CD4-positive, alpha-beta memory T cell (primary cell): Measurements from ENCODE around the gene ATP2B1. TPM values are rescaled to one million over a fixed set of nuclear protein-coding genes. Genes with fewer than 3 reads are reported as not detected.
A peak's percentile ranks its signal among the peaks of the same experiment; 100 is the strongest.

Experiments
- CTCF ChIA-PET: fragments of 350-600 bp; sonication (Branson Sonifier 250); formaldehyde crosslinking; loops from one replicate; lab custom pipeline; 2021; ENCODE audit warnings: inconsistent platforms; ENCODE audit not compliant: partially characterized antibody; lab: Charles Lee
- POLR2A ChIA-PET: fragments of 350-600 bp; sonication (Branson Sonifier 250); formaldehyde crosslinking; loops from one replicate; lab custom pipeline; 2021; ENCODE audit not compliant: partially characterized antibody; lab: Charles Lee
- DNase-seq, 5 donors: peaks; one replicate each; pipeline versions ENCODE4 v3.0.0 to v3.0.0-alpha.2; 2020 to 2022; ENCODE audit warnings: mixed read lengths in 1 of 5
- H3K27ac ChIP-seq: one replicate; pipeline ENCODE4 v1.7.0; 2013; ENCODE audit warnings: low read depth, low read length
- H3K27me3 ChIP-seq: 2 replicates; pipeline ENCODE4 v1.7.0; 2013; ENCODE audit warnings: mild to moderate bottlenecking, low read length, moderate library complexity; ENCODE audit not compliant: insufficient read depth
- H3K36me3 ChIP-seq: 2 replicates; pipeline ENCODE4 v1.7.0; 2013; ENCODE audit warnings: mild to moderate bottlenecking, low read length, moderate library complexity; ENCODE audit not compliant: insufficient read depth
- H3K4me1 ChIP-seq: 2 replicates; pipeline ENCODE4 v1.7.0; 2013; ENCODE audit warnings: mild to moderate bottlenecking, low read length, moderate library complexity; ENCODE audit not compliant: insufficient read depth
- H3K4me3 ChIP-seq, 2 donors: one replicate each; pipeline ENCODE4 v1.7.0; 2013; ENCODE audit warnings: low read length in 2 of 2, mild to moderate bottlenecking in 1 of 2
- H3K9me3 ChIP-seq, 2 donors: one replicate each; pipeline ENCODE4 v1.7.0; 2013; ENCODE audit warnings: low read length in 2 of 2, control low read depth in 1 of 2; ENCODE audit not compliant: control insufficient read depth in 1 of 2
- H3K27ac Mint-ChIP-seq, 7 donors: one replicate each; pipeline ENCODE4 v1.8.0; 2020 to 2021; ENCODE audit warnings: mixed read lengths in 7 of 7, mild to moderate bottlenecking in 6 of 7, inconsistent platforms in 3 of 7, moderate library complexity in 3 of 7
- H3K27me3 Mint-ChIP-seq, 2 donors: one replicate each; pipeline ENCODE4 v1.8.0; 2020 to 2021; ENCODE audit warnings: mixed read lengths in 2 of 2
- H3K36me3 Mint-ChIP-seq, 2 donors: one replicate each; pipeline ENCODE4 v1.8.0; 2020 to 2021; ENCODE audit warnings: mixed read lengths in 2 of 2, inconsistent platforms in 1 of 2, mild to moderate bottlenecking in 1 of 2
- H3K4me1 Mint-ChIP-seq, 4 donors: one replicate each; pipeline ENCODE4 v1.8.0; 2020 to 2021; ENCODE audit warnings: mixed read lengths in 4 of 4, mild to moderate bottlenecking in 1 of 4
- H3K4me3 Mint-ChIP-seq, 8 donors: one replicate each; pipeline ENCODE4 v1.8.0; 2020 to 2021; ENCODE audit warnings: mixed read lengths in 8 of 8, mild to moderate bottlenecking in 7 of 8, moderate library complexity in 6 of 8, inconsistent platforms in 3 of 8
- H3K9me3 Mint-ChIP-seq, 8 donors: one replicate each; pipeline ENCODE4 v1.8.0; 2020 to 2021; ENCODE audit warnings: mixed read lengths in 8 of 8, mild to moderate bottlenecking in 5 of 8, inconsistent platforms in 3 of 8, moderate library complexity in 1 of 8
- intact Hi-C: fragments of 100-400 bp; cut with micrococcal nuclease; formaldehyde crosslinking; loops from one replicate; pipeline ENCODE4 v1.15.1; 2023
- polyA plus RNA-seq, 2 donors: library from polyadenylated mRNA; unstranded; fragments of 300-500 nt; fragmentation: Illumina TruSeq; gene quantifications; one replicate each; pipeline ENCODE4 v1.2.3, GENCODE V29; 2021
- total RNA-seq, 2 experiments: library from RNA; stranded (reverse); gene quantifications; one replicate each; pipeline ENCODE4 v1.2.3, GENCODE V29; 2021

The ATP2B1 gene
- total and polyA plus RNA-seq, 4 experiments from 2014 or later, result 57.3 to 86.0 (median 72.6) TPM

DNA sequence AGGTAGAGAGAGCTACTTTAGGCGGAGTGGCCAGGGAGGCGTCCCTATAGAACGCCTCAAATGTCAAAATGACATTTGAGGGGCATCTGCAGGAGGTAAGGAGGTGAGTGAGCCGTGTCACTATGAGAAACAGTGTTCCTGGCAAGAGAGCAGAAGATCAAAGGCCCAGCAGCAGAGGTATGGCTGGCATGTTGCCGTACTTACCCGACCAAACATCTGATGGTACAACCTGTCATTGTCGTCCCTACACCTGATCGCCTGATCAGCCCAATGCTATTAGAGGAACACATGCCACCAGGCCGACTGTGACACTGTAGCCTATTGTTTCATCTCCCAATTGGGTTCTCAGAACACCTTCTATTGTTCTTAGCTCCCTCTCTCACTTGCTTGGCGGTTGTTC is 148.9 kb downstream of the ATP2B1 start:
- CTCF ChIA-PET, result interaction anchor here (2.3 kb wide), 1 partner anchor 16 kb away, joined by 6 read pairs; no protein-coding TSS in a partner anchor
- no peak for DNase-seq
- Mint-ChIP-seq H3K9me3 (peaks cover 0 to 4% (median 0%) of the 10 kb centered on the region in 8 donors), H3K4me1 (peaks cover 0 to 4% (median 0%) of the 10 kb centered on the region in 4 donors), H3K4me3 (no peak overlapping the region), H3K27ac (no peak overlapping the region), H3K27me3 (no peaks in the 10 kb centered on the region), H3K36me3 (peaks cover 0 to 3% of the 10 kb centered on the region in 2 donors)
- intact Hi-C loops, result no loop called here
- POLR2A ChIA-PET, result no interaction called here
- Histone ChIP-seq H3K36me3 (no peaks in the 10 kb centered on the region), H3K27me3 (no peaks in the 10 kb centered on the region), H3K4me1 (no peaks in the 10 kb centered on the region), H3K27ac (no peak overlapping the region), H3K4me3 (no peak overlapping the region), H3K9me3 (no peaks in the 10 kb centered on the region)

GRCh38 chr12:89556976-89557375 is 151.7 kb downstream of the ATP2B1 start:
- Mint-ChIP-seq H3K4me3 (no peak overlapping the region), H3K9me3 (peaks cover 0 to 4% (median 0%) of the 10 kb centered on the region in 8 donors), H3K27me3 (peaks cover 0 to 3% of the 10 kb centered on the region in 2 donors), H3K4me1 (peaks cover 0 to 4% (median 0%) of the 10 kb centered on the region in 4 donors), H3K27ac (no peak overlapping the region), H3K36me3 (peaks cover 0 to 9% of the 10 kb centered on the region in 2 donors)
- POLR2A ChIA-PET, result no interaction called here
- CTCF ChIA-PET, result no interaction called here
- H3K27me3 ChIP-seq, result no peaks in the 10 kb centered on the region
- H3K4me1 ChIP-seq, result no peaks in the 10 kb centered on the region
- intact Hi-C loops, result no loop called here
- no peaks in the 10 kb centered on the region for H3K9me3 ChIP-seq
- H3K36me3 ChIP-seq, result no peaks in the 10 kb centered on the region
- DNase-seq, result no peak
- H3K27ac ChIP-seq, result no peak overlapping the region
- no peak overlapping the region for H3K4me3 ChIP-seq

DNA sequence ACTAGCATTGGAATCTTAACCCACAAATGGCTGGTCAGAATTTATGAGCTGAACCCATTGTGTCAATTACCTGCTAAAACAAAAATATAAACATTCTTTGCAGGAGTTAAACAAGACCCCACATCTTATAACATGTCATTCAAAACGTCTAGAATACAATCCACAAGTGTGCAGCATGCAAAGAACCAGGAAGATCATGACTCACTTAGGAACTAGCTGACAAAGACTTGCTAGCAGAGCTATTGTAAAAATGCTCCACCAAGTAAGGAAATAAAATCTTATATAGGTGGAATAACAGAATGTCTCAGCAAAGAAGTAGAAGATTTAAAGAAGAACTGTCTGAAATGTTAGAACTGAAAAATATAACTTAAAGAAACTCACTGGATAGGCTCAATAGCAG is 156.3 kb downstream of the ATP2B1 start:
- H3K4me3 ChIP-seq, result no peak overlapping the region
- H3K9me3 Mint-ChIP-seq, result peaks cover 0 to 4% (median 1%) of the 10 kb centered on the region in 8 donors
- ChIA-PET CTCF (interaction anchor here (2.6 kb wide), 1 partner anchor 9 kb away, joined by 6 read pairs; no protein-coding TSS in a partner anchor), POLR2A (no interaction called here)
- no peak overlapping the region for H3K27ac ChIP-seq
- H3K4me3 Mint-ChIP-seq, result peak overlapping the region in 1 of 8 donors; percentile 50
- H3K4me1 ChIP-seq, result no peaks in the 10 kb centered on the region
- H3K36me3 Mint-ChIP-seq, result peaks cover 0 to 9% of the 10 kb centered on the region in 2 donors
- no peaks in the 10 kb centered on the region for H3K27me3 ChIP-seq
- H3K4me1 Mint-ChIP-seq, result no peaks in the 10 kb centered on the region
- H3K27me3 Mint-ChIP-seq, result peaks cover 0 to 3% of the 10 kb centered on the region in 2 donors
- H3K27ac Mint-ChIP-seq, result no peak overlapping the region
- no peaks in the 10 kb centered on the region for H3K36me3 ChIP-seq
- H3K9me3 ChIP-seq, result no peaks in the 10 kb centered on the region
- DNase-seq, result no peak
- intact Hi-C loops, result no loop called here

DNA sequence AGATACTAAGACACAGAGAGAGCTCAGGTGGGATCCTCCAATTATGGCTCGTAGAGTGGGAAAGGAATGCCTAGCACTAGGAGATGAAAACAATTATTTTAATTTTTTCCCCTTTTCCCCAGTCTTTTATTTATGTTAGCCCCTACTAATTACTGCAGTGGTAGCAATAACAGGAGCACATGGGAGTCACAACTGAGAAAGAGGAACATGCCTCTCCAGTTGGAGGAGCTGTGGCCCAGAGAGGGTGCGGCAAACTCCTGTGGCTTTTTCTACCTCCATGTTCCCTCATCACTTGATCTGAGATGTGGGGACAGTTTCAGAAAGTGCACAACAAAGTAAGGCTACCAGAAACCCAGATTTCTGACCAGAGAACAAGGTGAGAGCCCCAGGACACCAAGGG is 156.9 kb downstream of the ATP2B1 start:
- peaks cover 0 to 9% of the 10 kb centered on the region in 2 donors for H3K36me3 Mint-ChIP-seq
- H3K4me1 Mint-ChIP-seq, result no peaks in the 10 kb centered on the region
- Histone ChIP-seq H3K9me3 (no peaks in the 10 kb centered on the region), H3K27me3 (no peaks in the 10 kb centered on the region), H3K4me3 (no peak overlapping the region), H3K36me3 (no peaks in the 10 kb centered on the region), H3K27ac (no peak overlapping the region), H3K4me1 (no peaks in the 10 kb centered on the region)
- DNase-seq, result no peak
- no peak overlapping the region for H3K27ac Mint-ChIP-seq
- ChIA-PET POLR2A (no interaction called here), CTCF (interaction anchor here (2.6 kb wide), 1 partner anchor 8 kb away, joined by 6 read pairs; no protein-coding TSS in a partner anchor)
- peaks cover 0 to 6% of the 10 kb centered on the region in 2 donors for H3K27me3 Mint-ChIP-seq
- H3K4me3 Mint-ChIP-seq, result no peak overlapping the region
- peaks cover 0 to 4% (median 1%) of the 10 kb centered on the region in 8 donors for H3K9me3 Mint-ChIP-seq
- intact Hi-C loops, result no loop called here

GRCh38 chr12:89547101-89547500 is 161.5 kb downstream of the ATP2B1 start:
- ChIA-PET CTCF (interaction anchor here (0.9 to 2.1 kb wide), 5 partner anchors 15 to 556 kb away, joined by 3 to 7 read pairs (median 4); no protein-coding TSS in a partner anchor), POLR2A (no interaction called here)
- DNase-seq, result no peak
- Histone ChIP-seq H3K4me1 (no peaks in the 10 kb centered on the region), H3K4me3 (no peak overlapping the region), H3K36me3 (no peaks in the 10 kb centered on the region), H3K9me3 (no peaks in the 10 kb centered on the region), H3K27me3 (no peaks in the 10 kb centered on the region), H3K27ac (no peak overlapping the region)
- Mint-ChIP-seq H3K4me3 (no peak overlapping the region), H3K4me1 (peaks cover 4 to 14% (median 9%) of the 10 kb centered on the region in 4 donors), H3K27ac (peak overlapping the region in 1 of 7 donors; percentile 5), H3K9me3 (peaks cover 0 to 3% (median 0%) of the 10 kb centered on the region in 8 donors), H3K36me3 (no peaks in the 10 kb centered on the region), H3K27me3 (peaks cover 0 to 3% of the 10 kb centered on the region in 2 donors)
- intact Hi-C loops, result loop anchor here (10.0 kb wide), 1 partner anchor 788 kb away; no protein-coding TSS in a partner anchor

DNA sequence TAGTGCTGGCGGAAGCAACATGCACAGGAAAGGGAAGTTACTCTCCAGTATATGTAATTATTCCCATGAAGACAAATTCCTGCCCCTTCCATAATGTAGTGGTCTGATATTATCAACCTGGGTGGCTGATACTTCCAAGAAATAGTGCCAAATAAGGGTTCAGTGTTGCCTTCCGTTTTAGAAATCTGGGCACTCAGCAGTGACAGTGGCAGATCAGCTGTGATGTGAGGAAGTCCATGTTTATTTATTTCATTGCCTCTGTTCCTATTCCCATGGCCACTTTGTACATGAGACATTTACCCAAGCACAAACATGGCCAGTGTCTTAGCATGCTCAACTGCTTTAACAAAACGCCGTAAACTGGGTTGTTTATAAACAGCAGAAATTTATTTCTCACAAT is 162.5 kb downstream of the ATP2B1 start:
- H3K4me3 ChIP-seq, result no peak overlapping the region
- Mint-ChIP-seq H3K27ac (no peak overlapping the region), H3K36me3 (no peaks in the 10 kb centered on the region), H3K4me3 (no peak overlapping the region), H3K4me1 (peaks cover 4 to 16% (median 10%) of the 10 kb centered on the region in 4 donors), H3K9me3 (no peaks in the 10 kb centered on the region), H3K27me3 (peaks cover 0 to 3% of the 10 kb centered on the region in 2 donors)
- DNase-seq, result no peak
- H3K27me3 ChIP-seq, result no peaks in the 10 kb centered on the region
- no peaks in the 10 kb centered on the region for H3K4me1 ChIP-seq
- no peaks in the 10 kb centered on the region for H3K36me3 ChIP-seq
- POLR2A ChIA-PET, result no interaction called here
- intact Hi-C loops, result loop anchor here (10.0 kb wide), 1 partner anchor 789 kb away; no protein-coding TSS in a partner anchor
- no peak overlapping the region for H3K27ac ChIP-seq
- CTCF ChIA-PET, result interaction anchor here (3.7 to 4.3 kb wide), 2 partner anchors 313 to 619 kb away, joined by 21 to 51 read pairs; no protein-coding TSS in a partner anchor
- H3K9me3 ChIP-seq, result no peaks in the 10 kb centered on the region

GRCh38 chr12:89544681-89545184 is 163.9 kb downstream of the ATP2B1 start:
- H3K4me3 Mint-ChIP-seq, result no peak overlapping the region
- CTCF ChIA-PET, result interaction anchor here (0.8 to 6.5 kb wide), 16 partner anchors 17 to 1414 kb away, joined by 3 to 134 read pairs (median 6); partner anchors contain the start of gene GALNT4
- intact Hi-C loops, result loop anchor here (5.0 to 10.0 kb wide), 2 partner anchors 708 to 790 kb away; no protein-coding TSS in a partner anchor
- H3K9me3 Mint-ChIP-seq, result no peaks in the 10 kb centered on the region
- no peaks in the 10 kb centered on the region for H3K9me3 ChIP-seq
- H3K4me1 ChIP-seq, result no peaks in the 10 kb centered on the region
- H3K27ac Mint-ChIP-seq, result peak overlapping the region in 2 of 7 donors; percentile 46 to 48
- peaks cover 4 to 16% (median 10%) of the 10 kb centered on the region in 4 donors for H3K4me1 Mint-ChIP-seq
- no peaks in the 10 kb centered on the region for H3K36me3 ChIP-seq
- no peak overlapping the region for H3K4me3 ChIP-seq
- H3K27me3 Mint-ChIP-seq, result peaks cover 0 to 3% of the 10 kb centered on the region in 2 donors
- POLR2A ChIA-PET, result no interaction called here
- H3K36me3 Mint-ChIP-seq, result peaks cover 0 to 1% of the 10 kb centered on the region in 2 donors
- no peak for DNase-seq
- H3K27ac ChIP-seq, result no peak overlapping the region
- H3K27me3 ChIP-seq, result no peaks in the 10 kb centered on the region
